T-cell (primary cell): ENCODE results near the gene SCNN1G. TPM values are rescaled to one million over a fixed set of nuclear protein-coding genes. Genes with fewer than 3 reads are reported as not detected.

Source experiments
- ATAC-seq, 4 experiments: fragments of 200-7000 bp in 3 of 4; fragments of 150-1000 bp in 1 of 4; cut with Tn5 transposase; replicated peaks in 1 of 4; 1 replicate in 3 of 4; 2 replicates in 1 of 4; pipeline ENCODE4 v1.10.0; 2021; ENCODE audit warnings: moderate library complexity in 3 of 4, mild to moderate bottlenecking in 2 of 4, moderate number of reproducible peaks in 1 of 4
- CTCF ChIA-PET, 2 donors: fragments of 300-600 bp; sonication (Branson Sonifier 250); formaldehyde crosslinking; loops; one replicate each; lab custom pipeline; 2022; ENCODE audit warnings: antibody characterized with exemption in 2 of 2; lab: Charles Lee
- POLR2A ChIA-PET, 2 donors: fragments of 300-600 bp; sonication (Branson Sonifier 250); formaldehyde crosslinking; loops; one replicate each; lab custom pipeline; 2022; ENCODE audit warnings: antibody characterized with exemption in 2 of 2; lab: Charles Lee
- DNase-seq, 35 experiments: peaks; one replicate each; pipeline versions ENCODE4 v3.0.0 to v3.0.0-alpha.2; 2013 to 2023
- H3K27ac ChIP-seq: one replicate; pipeline ENCODE4 v1.5.1; 2013; ENCODE audit warnings: low read length
- H3K27me3 ChIP-seq, 2 experiments: replicated peaks in 1 of 2; 1 replicate in 1 of 2; 2 replicates in 1 of 2; pipeline versions ENCODE4 v1.6.1 to v1.7.0; 2013; ENCODE audit warnings: low read length in 1 of 2, mixed read lengths in 1 of 2; ENCODE audit not compliant: control insufficient read depth in 2 of 2, insufficient read depth in 2 of 2; ENCODE audit errors: extremely low read depth in 1 of 2
- H3K36me3 ChIP-seq, 2 donors: 1 replicate in 1 of 2; 2 replicates in 1 of 2; pipeline versions ENCODE4 v1.6.1 to v1.7.0; 2013; ENCODE audit warnings: low read length in 1 of 2; ENCODE audit not compliant: control insufficient read depth in 2 of 2, insufficient read depth in 1 of 2; ENCODE audit errors: extremely low read depth in 1 of 2
- H3K4me1 ChIP-seq, 2 experiments: 1 replicate in 1 of 2; 2 replicates in 1 of 2; pipeline versions ENCODE4 v1.6.1 to v1.7.0; 2013; ENCODE audit warnings: low read length in 2 of 2, mixed read lengths in 1 of 2; ENCODE audit not compliant: insufficient read depth in 2 of 2, control insufficient read depth in 1 of 2; ENCODE audit errors: extremely low read depth in 1 of 2
- H3K4me3 ChIP-seq, 2 donors: 1 replicate in 1 of 2; 2 replicates in 1 of 2; pipeline versions ENCODE4 v1.5.1 to v1.7.0; 2013; ENCODE audit warnings: mild to moderate bottlenecking in 2 of 2, low read length in 1 of 2, moderate library complexity in 1 of 2; ENCODE audit not compliant: control insufficient read depth in 1 of 2; ENCODE audit errors: extremely low read depth in 1 of 2
- H3K9me3 ChIP-seq: 2 replicates; pipeline ENCODE4 v1.7.0; 2013
- H3K27ac Mint-ChIP-seq, 2 donors: one replicate each; pipeline ENCODE4 v1.8.0; 2020 to 2021; ENCODE audit warnings: mild to moderate bottlenecking in 2 of 2, mixed read lengths in 2 of 2
- H3K27me3 Mint-ChIP-seq, 2 donors: one replicate each; pipeline ENCODE4 v1.8.0; 2021 to 2022; ENCODE audit warnings: mixed read lengths in 2 of 2
- H3K36me3 Mint-ChIP-seq: one replicate; pipeline ENCODE4 v1.8.0; 2021; ENCODE audit warnings: mixed read lengths
- H3K4me1 Mint-ChIP-seq, 3 donors: one replicate each; pipeline ENCODE4 v1.8.0; 2020 to 2022; ENCODE audit warnings: mixed read lengths in 3 of 3, mild to moderate bottlenecking in 1 of 3
- H3K4me3 Mint-ChIP-seq, 3 donors: one replicate each; pipeline ENCODE4 v1.8.0; 2020 to 2022; ENCODE audit warnings: mild to moderate bottlenecking in 3 of 3, mixed read lengths in 3 of 3, moderate library complexity in 3 of 3
- H3K9me3 Mint-ChIP-seq, 3 donors: one replicate each; pipeline ENCODE4 v1.8.0; 2020 to 2022; ENCODE audit warnings: mixed read lengths in 3 of 3
- WGBS: methylation state at CpG from one replicate; pipeline ENCODE4 v1.1.5; 2013; ENCODE audit warnings: missing lambda C conversion rate; ENCODE audit not compliant: insufficient coverage; 5-methylcytosine and 5-hydroxymethylcytosine counted together
- total RNA-seq, 35 experiments: library from RNA in 6 of 35; stranded (reverse) in 6 of 35; fragments of 120-200 nt in 1 of 35; gene quantifications; one replicate each; pipeline versions ENCODE4 v1.2.1 to v1.2.4 and lab custom pipeline; 2013 to 2026

The SCNN1G gene
- total RNA-seq, 5 donors from 2014 or later (not counting 1 experiment from before 2014, with no cell fraction given): not detected

- Mint-ChIP-seq H3K4me3 (no peak overlapping the region), H3K27ac (no peak overlapping the region), H3K9me3 (no peaks in the 10 kb centered on the region), H3K36me3 (no peaks in the 10 kb centered on the region), H3K27me3 (peaks cover 22 to 27% of the 10 kb centered on the region in 2 donors), H3K4me1 (no peaks in the 10 kb centered on the region)
- Histone ChIP-seq H3K27me3 (peaks cover 0 to 49% of the 10 kb centered on the region in 2 experiments), H3K4me1 (no peaks in the 10 kb centered on the region), H3K9me3 (no peaks in the 10 kb centered on the region), H3K4me3 (no peak overlapping the region), H3K27ac (no peak overlapping the region), H3K36me3 (no peaks in the 10 kb centered on the region)
- CTCF ChIA-PET: no interaction called here
- 60% methylated on average over 1 of the region's 3 CpGs for WGBS
- no peak for ATAC-seq
- DNase-seq: no peak
- POLR2A ChIA-PET: no interaction called here
Observed at GRCh38 chr16:23213831-23214230, 31.3 kb downstream of the SCNN1G start.

GRCh38 chr16:23214796-23215195, 32.3 kb downstream of the SCNN1G start:
- no peak overlapping the region for H3K4me3 ChIP-seq
- no peaks in the 10 kb centered on the region for H3K4me1 ChIP-seq
- no peaks in the 10 kb centered on the region for H3K36me3 Mint-ChIP-seq
- ATAC-seq (no peak), DNase-seq (no peak)
- ChIA-PET POLR2A (no interaction called here), CTCF (no interaction called here)
- WGBS: 80% methylated on average over 5 of the region's 7 CpGs
- peaks cover 0 to 47% of the 10 kb centered on the region in 2 experiments for H3K27me3 ChIP-seq
- no peaks in the 10 kb centered on the region for H3K4me1 Mint-ChIP-seq
- H3K27ac ChIP-seq: no peak overlapping the region
- no peaks in the 10 kb centered on the region for H3K36me3 ChIP-seq
- no peaks in the 10 kb centered on the region for H3K9me3 ChIP-seq
- H3K4me3 Mint-ChIP-seq: no peak overlapping the region
- peaks cover 18 to 26% of the 10 kb centered on the region in 2 donors for H3K27me3 Mint-ChIP-seq
- H3K9me3 Mint-ChIP-seq: no peaks in the 10 kb centered on the region
- no peak overlapping the region for H3K27ac Mint-ChIP-seq

- Histone ChIP-seq H3K9me3 (no peaks in the 10 kb centered on the region), H3K36me3 (no peaks in the 10 kb centered on the region), H3K27me3 (peaks cover 0 to 47% of the 10 kb centered on the region in 2 experiments), H3K4me3 (no peak overlapping the region), H3K27ac (no peak overlapping the region), H3K4me1 (no peaks in the 10 kb centered on the region)
- 86% methylated on average over 9 of the region's 10 CpGs for WGBS
- no peak overlapping the region for H3K4me3 Mint-ChIP-seq
- CTCF ChIA-PET: no interaction called here
- no peaks in the 10 kb centered on the region for H3K4me1 Mint-ChIP-seq
- peaks cover 22 to 29% of the 10 kb centered on the region in 2 donors for H3K27me3 Mint-ChIP-seq
- H3K36me3 Mint-ChIP-seq: no peaks in the 10 kb centered on the region
- POLR2A ChIA-PET: no interaction called here
- no peaks in the 10 kb centered on the region for H3K9me3 Mint-ChIP-seq
- ATAC-seq: no peak
- DNase-seq: no peak
- no peak overlapping the region for H3K27ac Mint-ChIP-seq
Observed at GRCh38 chr16:23215435-23215834, 32.9 kb downstream of the SCNN1G start.

GRCh38 chr16:23216658-23217246, 34.2 kb downstream of the SCNN1G start:
- no CpG with 5 or more reads among the region's 4 CpGs for WGBS
- ChIA-PET CTCF (no interaction called here), POLR2A (no interaction called here)
- H3K36me3 ChIP-seq: no peaks in the 10 kb centered on the region
- Mint-ChIP-seq H3K4me3 (no peak overlapping the region), H3K27me3 (peaks cover 23 to 30% of the 10 kb centered on the region in 2 donors), H3K36me3 (no peaks in the 10 kb centered on the region), H3K4me1 (no peaks in the 10 kb centered on the region), H3K27ac (no peak overlapping the region), H3K9me3 (no peaks in the 10 kb centered on the region)
- no peak overlapping the region for H3K4me3 ChIP-seq
- H3K27ac ChIP-seq: no peak overlapping the region
- H3K27me3 ChIP-seq: peaks cover 0 to 46% of the 10 kb centered on the region in 2 experiments
- H3K4me1 ChIP-seq: no peaks in the 10 kb centered on the region
- no peak for DNase-seq
- no peak for ATAC-seq
- no peaks in the 10 kb centered on the region for H3K9me3 ChIP-seq

- H3K4me3 Mint-ChIP-seq: no peak overlapping the region
- no peaks in the 10 kb centered on the region for H3K36me3 Mint-ChIP-seq
- Histone ChIP-seq H3K9me3 (no peaks in the 10 kb centered on the region), H3K4me1 (no peaks in the 10 kb centered on the region), H3K4me3 (no peak overlapping the region), H3K27me3 (peaks cover 0 to 38% of the 10 kb centered on the region in 2 experiments), H3K27ac (no peak overlapping the region), H3K36me3 (no peaks in the 10 kb centered on the region)
- ATAC-seq (no peak), DNase-seq (no peak)
- H3K9me3 Mint-ChIP-seq: no peaks in the 10 kb centered on the region
- H3K27ac Mint-ChIP-seq: no peak overlapping the region
- WGBS: 84% methylated on average over 6 of the region's 8 CpGs
- ChIA-PET POLR2A (no interaction called here), CTCF (no interaction called here)
- H3K4me1 Mint-ChIP-seq: no peaks in the 10 kb centered on the region
- H3K27me3 Mint-ChIP-seq: peaks cover 23 to 25% of the 10 kb centered on the region in 2 donors
Observed at GRCh38 chr16:23217646-23218045, 35.1 kb downstream of the SCNN1G start.

GRCh38 chr16:23222929-23223328, 40.4 kb downstream of the SCNN1G start:
- H3K9me3 ChIP-seq: no peaks in the 10 kb centered on the region
- Mint-ChIP-seq H3K9me3 (peaks cover 0 to 5% (median 0%) of the 10 kb centered on the region in 3 donors), H3K4me1 (no peaks in the 10 kb centered on the region), H3K27ac (no peak overlapping the region), H3K36me3 (no peaks in the 10 kb centered on the region), H3K27me3 (peaks cover 12 to 22% of the 10 kb centered on the region in 2 donors), H3K4me3 (no peak overlapping the region)
- H3K27me3 ChIP-seq: peaks cover 0 to 11% of the 10 kb centered on the region in 2 experiments
- no peak overlapping the region for H3K4me3 ChIP-seq
- DNase-seq: no peak
- CTCF ChIA-PET: no interaction called here
- POLR2A ChIA-PET: no interaction called here
- no peaks in the 10 kb centered on the region for H3K36me3 ChIP-seq
- no peak for ATAC-seq
- no peaks in the 10 kb centered on the region for H3K4me1 ChIP-seq
- H3K27ac ChIP-seq: no peak overlapping the region

GRCh38 chr16:23223368-23223767, 40.8 kb downstream of the SCNN1G start:
- H3K27me3 ChIP-seq: peaks cover 0 to 9% of the 10 kb centered on the region in 2 experiments
- no peaks in the 10 kb centered on the region for H3K36me3 ChIP-seq
- no peak overlapping the region for H3K4me3 ChIP-seq
- peaks cover 0 to 5% (median 0%) of the 10 kb centered on the region in 3 donors for H3K9me3 Mint-ChIP-seq
- peaks cover 14 to 22% of the 10 kb centered on the region in 2 donors for H3K27me3 Mint-ChIP-seq
- no peak overlapping the region for H3K4me3 Mint-ChIP-seq
- CTCF ChIA-PET: no interaction called here
- POLR2A ChIA-PET: no interaction called here
- H3K27ac ChIP-seq: no peak overlapping the region
- H3K9me3 ChIP-seq: no peaks in the 10 kb centered on the region
- WGBS: 100% methylated on average over 1 of the region's 8 CpGs
- no peaks in the 10 kb centered on the region for H3K4me1 Mint-ChIP-seq
- ATAC-seq (no peak), DNase-seq (no peak)
- H3K4me1 ChIP-seq: no peaks in the 10 kb centered on the region
- no peaks in the 10 kb centered on the region for H3K36me3 Mint-ChIP-seq
- H3K27ac Mint-ChIP-seq: no peak overlapping the region
